Measurements from ENCODE around the gene PDZRN4. TPM values are rescaled to one million over a fixed set of nuclear protein-coding genes. Genes with fewer than 3 reads are reported as not detected.

Gene PDZRN4
- total RNA-seq, 4 donors from 2014 or later, result 1.1 to 14.0 (median 4.5) TPM

GRCh38 chr12:41486718-41487117 is 298.6 kb downstream of the PDZRN4 start:
- no peaks in the 10 kb centered on the region for H3K36me3 ChIP-seq
- no peak for TF ChIP-seq CTCF (IDR thresholded peaks at IDR 0.05)
- TF ChIP-seq POLR2A (IDR thresholded peaks at IDR 0.05), result no peak
- no peak for DNase-seq
- H3K27ac ChIP-seq, result no peak overlapping the region
- no peaks in the 10 kb centered on the region for H3K27me3 ChIP-seq
- H3K4me3 ChIP-seq, result no peak overlapping the region
- no peaks in the 10 kb centered on the region for H3K4me1 ChIP-seq
- no peaks in the 10 kb centered on the region for H3K9me3 ChIP-seq

- Histone ChIP-seq H3K4me3 (no peak overlapping the region), H3K4me1 (no peaks in the 10 kb centered on the region), H3K36me3 (no peaks in the 10 kb centered on the region), H3K9me3 (no peaks in the 10 kb centered on the region), H3K27me3 (no peaks in the 10 kb centered on the region), H3K27ac (no peak overlapping the region)
- TF ChIP-seq POLR2A (IDR thresholded peaks at IDR 0.05) (no peak), CTCF (IDR thresholded peaks at IDR 0.05) (no peak)
- no peak for DNase-seq
These were observed 307.9 kb downstream of the PDZRN4 start for GRCh38 chr12:41496009-41496408.

- H3K9me3 ChIP-seq, result no peaks in the 10 kb centered on the region
- H3K4me1 ChIP-seq, result no peaks in the 10 kb centered on the region
- DNase-seq, result no peak
These were observed 309.3 kb downstream of the PDZRN4 start for GRCh38 chr12:41497409-41497808.

GRCh38 chr12:41504976-41505375 is 316.9 kb downstream of the PDZRN4 start:
- Histone ChIP-seq H3K27ac (no peak overlapping the region), H3K27me3 (no peaks in the 10 kb centered on the region), H3K9me3 (no peaks in the 10 kb centered on the region), H3K4me3 (no peak overlapping the region), H3K4me1 (no peaks in the 10 kb centered on the region), H3K36me3 (no peaks in the 10 kb centered on the region)
- TF ChIP-seq POLR2A (IDR thresholded peaks at IDR 0.05) (no peak), CTCF (IDR thresholded peaks at IDR 0.05) (no peak)
- DNase-seq, result no peak

More at GRCh38 chr12:41497409-41497808, 309.3 kb downstream of the PDZRN4 start:
- Histone ChIP-seq H3K27ac (no peak overlapping the region), H3K4me3 (no peak overlapping the region), H3K36me3 (no peaks in the 10 kb centered on the region), H3K27me3 (no peaks in the 10 kb centered on the region)
- no peak for TF ChIP-seq POLR2A (IDR thresholded peaks at IDR 0.05)
- no peak for TF ChIP-seq CTCF (IDR thresholded peaks at IDR 0.05)

GRCh38 chr12:41507286-41507685 is 319.2 kb downstream of the PDZRN4 start:
- Histone ChIP-seq H3K4me3 (no peak overlapping the region), H3K27ac (no peak overlapping the region), H3K36me3 (no peaks in the 10 kb centered on the region), H3K4me1 (no peaks in the 10 kb centered on the region), H3K9me3 (no peaks in the 10 kb centered on the region), H3K27me3 (no peaks in the 10 kb centered on the region)
- TF ChIP-seq CTCF (IDR thresholded peaks at IDR 0.05) (no peak), POLR2A (IDR thresholded peaks at IDR 0.05) (no peak)
- DNase-seq, result no peak

All from Peyer's patch (tissue), 4 donors.